Activated CD4-positive, CD25-positive, alpha-beta regulatory T cell treated with anti-CD3 and anti-CD28 coated beads, Interleukin-2, amount 50 U/mL, for 24 hours (primary cell): Measurements from ENCODE around the gene ZNF230.

Source experiments
- ATAC-seq, 2 donors: fragments of 150-1000 bp; cut with Tn5 transposase; one replicate each; pipeline ENCODE4 v1.10.0; 2021; ENCODE audit warnings: mild to moderate bottlenecking in 1 of 2, moderate library complexity in 1 of 2

The ZNF230 gene

GRCh38 chr19:44002566-44003460 lies at the start of gene ZNF230:
Gene ZNF230, plus strand, starts transcription at chr19:44002957. Its CDS starts 4,122 bp downstream, at chr19:44007079.
- peak; percentile 99 for ATAC-seq

- ATAC-seq, result no peak
These were observed 45.9 kb upstream of the ZNF230 start for GRCh38 chr19:43956827-43957226.

- no peak for ATAC-seq
These were observed 44.9 kb upstream of the ZNF230 start for GRCh38 chr19:43957891-43958290.

GRCh38 chr19:43960411-43960810 lies 42.3 kb upstream of the ZNF230 start:
- ATAC-seq, result no peak

GRCh38 chr19:43966079-43966694 lies 36.6 kb upstream of the ZNF230 start:
- no peak for ATAC-seq

GRCh38 chr19:43976732-43977131 lies 26.0 kb upstream of the ZNF230 start:
- no peak for ATAC-seq

- peak in 1 of 2 donors; percentile 13 for ATAC-seq
These were observed 19.2 kb upstream of the ZNF230 start for GRCh38 chr19:43983544-43983911.

GRCh38 chr19:43983912-43984686 lies 18.7 kb upstream of the ZNF230 start, which contains the start of gene ZNF155:
Gene ZNF155, plus strand, starts transcription at chr19:43984188. Its CDS starts 4,356 bp downstream, at chr19:43988544.
- peak; percentile 91 to 96 for ATAC-seq

- no peak for ATAC-seq
These were observed 18.1 kb upstream of the ZNF230 start for GRCh38 chr19:43984687-43985000.

GRCh38 chr19:43997631-43998290 lies 5.0 kb upstream of the ZNF230 start:
- no peak for ATAC-seq

GRCh38 chr19:44002212-44002565 lies 568 bp upstream of the ZNF230 start:
- ATAC-seq, result no peak

GRCh38 chr19:44003461-44004009 lies 778 bp downstream of the ZNF230 start:
- no peak for ATAC-seq

GRCh38 chr19:44005973-44006372 lies 3.2 kb downstream of the ZNF230 start:
- no peak for ATAC-seq

- ATAC-seq, result no peak
These were observed 4.7 kb downstream of the ZNF230 start for GRCh38 chr19:44007473-44007872.

GRCh38 chr19:44010468-44010867 lies 7.7 kb downstream of the ZNF230 start:
- ATAC-seq, result no peak

GRCh38 chr19:44019498-44019897 lies 16.7 kb downstream of the ZNF230 start:
- ATAC-seq, result no peak

GRCh38 chr19:44021221-44021620 lies 18.5 kb downstream of the ZNF230 start:
- no peak for ATAC-seq

- ATAC-seq, result no peak
These were observed 22.1 kb downstream of the ZNF230 start for GRCh38 chr19:44024900-44025216.

GRCh38 chr19:44025217-44025936 lies 22.6 kb downstream of the ZNF230 start, which contains the start of gene ZNF222:
Gene ZNF222, plus strand, starts transcription at chr19:44025379. Its CDS starts 58 bp downstream, at chr19:44025437.
- ATAC-seq, result peak; percentile 100

GRCh38 chr19:44026622-44027021 lies 23.9 kb downstream of the ZNF230 start:
- no peak for ATAC-seq

- ATAC-seq, result no peak
These were observed 29.3 kb downstream of the ZNF230 start for GRCh38 chr19:44032001-44032610.

GRCh38 chr19:44042147-44042546 lies 39.4 kb downstream of the ZNF230 start:
- ATAC-seq, result no peak
